ENCODE measurements around the gene VMP1.
A peak's percentile ranks its signal among the peaks of the same experiment; 100 is the strongest.

VMP1 gene

GRCh38 chr17:59814685-59815084, 107.2 kb downstream of the VMP1 start:
- DNase-seq: no peak

GRCh38 chr17:59815965-59816364, 108.5 kb downstream of the VMP1 start:
- no peak for DNase-seq

- DNase-seq: peak; percentile 57 to 58
Measured at GRCh38 chr17:59825533-59826322, 118.3 kb downstream of the VMP1 start.

GRCh38 chr17:59826706-59827453, 119.4 kb downstream of the VMP1 start:
- DNase-seq: no peak

- no peak for DNase-seq
Measured at GRCh38 chr17:59827721-59828477, 120.4 kb downstream of the VMP1 start.

GRCh38 chr17:59828478-59828760, 121.0 kb downstream of the VMP1 start:
- no peak for DNase-seq

- DNase-seq: peak; percentile 42 to 45
Measured at GRCh38 chr17:59828819-59829216, 121.4 kb downstream of the VMP1 start.

- peak; percentile 64 to 69 for DNase-seq
Measured at GRCh38 chr17:59829217-59830006, 122.0 kb downstream of the VMP1 start.

GRCh38 chr17:59830007-59830630, 122.7 kb downstream of the VMP1 start:
- DNase-seq: peak; percentile 40 to 50

- DNase-seq: peak in 1 of 2 donors; percentile 25
Measured at GRCh38 chr17:59830846-59831486, 123.5 kb downstream of the VMP1 start.

GRCh38 chr17:59832883-59833379, 125.5 kb downstream of the VMP1 start:
- DNase-seq: no peak

- DNase-seq: peak; percentile 75 to 82
Measured at GRCh38 chr17:59837308-59838051, 130.0 kb downstream of the VMP1 start.

- peak; percentile 56 to 57 for DNase-seq
Measured at GRCh38 chr17:59838052-59838916, 130.8 kb downstream of the VMP1 start.

GRCh38 chr17:59839651-59840328, 132.3 kb downstream of the VMP1 start:
- DNase-seq: peak; percentile 34 to 38

GRCh38 chr17:59840329-59841090, 133.1 kb downstream of the VMP1 start:
- peak; percentile 35 to 36 for DNase-seq

- DNase-seq: peak; percentile 30 to 40
Measured at GRCh38 chr17:59841091-59841881, 133.8 kb downstream of the VMP1 start.

- peak in 1 of 2 donors; percentile 20 for DNase-seq
Measured at GRCh38 chr17:59841882-59842263, 134.4 kb downstream of the VMP1 start.
